Measurements from ENCODE around the gene PKP1. TPM values are rescaled to one million over a fixed set of nuclear protein-coding genes. Genes with fewer than 3 reads are reported as not detected.
A peak's percentile ranks its signal among the peaks of the same experiment; 100 is the strongest.

Gene PKP1
- total RNA-seq, 1 experiment from 2014 or later: not detected

DNA sequence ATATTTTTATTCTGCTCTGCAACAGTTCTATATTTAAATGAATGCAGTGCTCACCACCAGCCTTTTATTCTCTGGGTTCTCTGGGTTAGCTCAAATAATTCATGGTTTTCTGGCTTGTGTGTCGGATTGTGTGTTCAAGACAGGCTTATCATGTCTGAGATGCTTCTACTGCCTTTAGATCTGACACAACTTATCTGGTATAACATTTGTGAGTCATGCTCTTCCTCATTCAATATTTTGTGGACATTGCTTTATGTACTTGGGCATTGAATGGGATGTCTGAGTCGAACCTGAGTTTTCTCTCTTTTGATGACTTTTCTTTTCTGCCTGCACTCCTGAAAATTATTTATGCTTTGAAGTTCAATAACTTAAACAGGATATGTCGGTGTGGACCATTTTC, 17.6 kb upstream of the PKP1 start:
- no peak for DNase-seq (ENCODE audit: low read depth in 1 of 2, low spot score in 2 of 2)
- no peaks in the 10 kb centered on the region for H3K36me3 ChIP-seq
- H3K9me3 ChIP-seq (replicated peaks): no peaks in the 10 kb centered on the region
- H3K4me3 ChIP-seq: no peak overlapping the region
- H3K4me1 ChIP-seq (replicated peaks): peaks cover 28% of the 10 kb centered on the region
- H3K27me3 ChIP-seq (replicated peaks): peaks cover under 1% of the 10 kb centered on the region; the same call in 1 of the 2 replicates
- H3K27ac ChIP-seq: no peak overlapping the region

DNA sequence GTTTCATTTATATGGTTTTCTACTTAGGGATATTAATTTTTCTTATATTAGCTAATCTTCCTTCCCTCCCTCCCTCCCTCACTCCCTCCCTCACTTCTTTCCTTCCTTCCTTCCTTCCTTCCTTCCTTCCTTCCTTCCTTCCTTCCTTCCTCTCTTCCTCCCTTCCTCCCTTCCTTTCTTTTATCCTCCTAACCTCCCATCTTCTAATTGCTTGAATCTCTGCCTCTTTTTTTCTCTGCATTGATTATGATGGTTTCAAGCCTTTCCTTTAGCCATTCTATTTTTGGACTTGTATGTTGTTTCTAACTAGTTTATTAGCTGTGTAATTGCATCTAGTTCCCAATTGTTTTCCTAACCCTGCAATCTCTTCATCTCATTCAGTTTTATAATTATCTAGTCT, 17.0 kb upstream of the PKP1 start:
- no peaks in the 10 kb centered on the region for H3K27me3 ChIP-seq (replicated peaks)
- H3K9me3 ChIP-seq (replicated peaks): no peaks in the 10 kb centered on the region
- no peak overlapping the region for H3K4me3 ChIP-seq
- H3K4me1 ChIP-seq (replicated peaks): peaks cover 28% of the 10 kb centered on the region
- no peak overlapping the region for H3K27ac ChIP-seq
- no peaks in the 10 kb centered on the region for H3K36me3 ChIP-seq
- DNase-seq (ENCODE audit: low read depth in 1 of 2, low spot score in 2 of 2): no peak

DNA sequence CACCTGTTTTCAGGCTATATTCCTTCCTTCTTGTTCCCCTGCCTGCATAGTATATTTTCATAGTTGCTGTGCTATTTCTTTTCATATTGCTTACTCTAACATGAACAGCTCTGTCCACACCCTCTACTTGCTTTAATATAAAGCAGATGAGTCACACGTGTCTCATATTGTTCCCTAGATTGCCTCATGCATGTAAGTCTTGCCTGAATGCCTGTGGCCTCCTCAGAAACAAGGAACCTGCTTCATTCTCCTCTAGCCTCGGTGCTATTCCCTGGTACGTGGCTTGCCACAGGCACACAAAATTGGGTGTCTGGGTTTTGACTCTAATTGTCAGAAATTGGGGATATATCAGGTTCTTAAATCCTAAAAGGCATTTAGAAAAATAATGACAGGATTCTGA, 16.5 kb upstream of the PKP1 start:
- peak; percentile 46 to 52 for DNase-seq (ENCODE audit: low read depth in 1 of 2, low spot score in 2 of 2)
- Histone ChIP-seq H3K4me1 (replicated peaks) (peaks cover 28% of the 10 kb centered on the region), H3K27me3 (replicated peaks) (no peaks in the 10 kb centered on the region), H3K4me3 (no peak overlapping the region), H3K27ac (peak overlapping the region; percentile 46), H3K36me3 (no peaks in the 10 kb centered on the region), H3K9me3 (replicated peaks) (no peaks in the 10 kb centered on the region)

DNA sequence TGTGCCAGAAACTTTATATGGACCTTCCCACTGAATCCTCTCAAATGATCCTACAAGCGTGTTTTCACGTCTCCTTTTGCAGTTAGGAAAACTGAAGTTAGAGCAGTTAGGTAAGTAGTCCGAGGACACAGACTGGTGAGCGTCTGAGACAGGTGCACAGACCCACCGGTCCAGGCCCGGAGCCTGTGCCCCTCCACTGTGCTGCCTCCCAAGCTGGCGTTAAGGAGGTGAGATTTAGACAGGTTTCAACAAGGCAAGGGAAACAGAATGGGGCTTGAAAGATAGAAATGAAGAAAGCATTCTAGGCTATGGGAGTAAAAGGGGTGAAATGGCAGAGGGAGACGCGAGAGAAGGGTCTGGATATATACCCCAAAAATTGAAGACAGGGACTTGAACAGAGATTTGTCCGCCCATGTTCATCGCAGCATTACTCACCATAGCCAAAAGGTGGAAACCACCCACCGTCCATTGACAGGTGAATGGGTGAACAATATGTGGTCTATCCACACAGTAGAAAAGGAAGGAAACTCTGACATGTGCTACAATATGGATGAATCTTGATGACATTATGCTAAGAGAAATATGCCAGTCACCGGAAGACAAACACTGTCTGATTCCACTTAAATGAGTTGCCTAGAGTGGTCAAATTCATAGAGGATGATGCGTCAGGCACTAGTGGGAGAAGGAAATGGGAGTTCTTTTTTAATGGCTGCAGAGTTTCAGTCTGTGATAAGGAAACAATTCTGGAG, 15.7 kb upstream of the PKP1 start:
- Histone ChIP-seq H3K36me3 (no peaks in the 10 kb centered on the region), H3K27me3 (replicated peaks) (no peaks in the 10 kb centered on the region), H3K27ac (peak overlapping the region; percentile 46), H3K4me3 (no peak overlapping the region), H3K4me1 (replicated peaks) (peaks cover 28% of the 10 kb centered on the region), H3K9me3 (replicated peaks) (no peaks in the 10 kb centered on the region)
- DNase-seq (ENCODE audit: low read depth in 1 of 2, low spot score in 2 of 2): peak; percentile 26 to 42

DNA sequence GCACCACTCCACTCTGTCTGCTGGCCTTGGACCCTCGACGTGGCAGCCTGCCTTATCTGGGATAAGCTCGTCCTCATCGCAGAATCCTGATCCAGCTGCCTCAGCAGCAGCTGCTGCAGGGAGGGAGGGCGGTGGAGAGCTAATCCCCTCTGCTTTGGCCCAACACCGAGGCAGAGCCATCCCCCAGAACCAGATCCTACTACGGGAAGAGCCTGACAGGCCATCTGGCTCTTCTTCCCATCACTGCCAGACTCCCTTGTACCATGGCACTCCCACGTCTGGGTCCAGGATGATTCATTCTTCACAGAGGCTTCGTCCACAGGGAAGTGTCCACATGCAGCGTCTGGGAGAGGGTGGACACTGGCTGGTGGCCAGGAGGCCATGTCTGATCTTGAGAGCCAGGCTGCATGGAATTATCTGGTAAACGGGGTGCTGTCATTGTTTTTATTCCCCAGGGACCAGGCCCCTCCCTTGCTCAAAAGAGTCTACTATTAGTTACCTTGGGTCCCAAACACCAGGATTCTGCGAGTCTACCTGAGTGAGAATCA, 14.6 kb upstream of the PKP1 start:
- no peak overlapping the region for H3K4me3 ChIP-seq
- peak; percentile 28 to 68 for DNase-seq (ENCODE audit: low read depth in 1 of 2, low spot score in 2 of 2)
- peaks cover 28% of the 10 kb centered on the region for H3K4me1 ChIP-seq (replicated peaks)
- H3K27ac ChIP-seq: no peak overlapping the region; the same call in 1 of the 2 replicates
- no peaks in the 10 kb centered on the region for H3K9me3 ChIP-seq (replicated peaks)
- no peaks in the 10 kb centered on the region for H3K27me3 ChIP-seq (replicated peaks)
- no peaks in the 10 kb centered on the region for H3K36me3 ChIP-seq

DNA sequence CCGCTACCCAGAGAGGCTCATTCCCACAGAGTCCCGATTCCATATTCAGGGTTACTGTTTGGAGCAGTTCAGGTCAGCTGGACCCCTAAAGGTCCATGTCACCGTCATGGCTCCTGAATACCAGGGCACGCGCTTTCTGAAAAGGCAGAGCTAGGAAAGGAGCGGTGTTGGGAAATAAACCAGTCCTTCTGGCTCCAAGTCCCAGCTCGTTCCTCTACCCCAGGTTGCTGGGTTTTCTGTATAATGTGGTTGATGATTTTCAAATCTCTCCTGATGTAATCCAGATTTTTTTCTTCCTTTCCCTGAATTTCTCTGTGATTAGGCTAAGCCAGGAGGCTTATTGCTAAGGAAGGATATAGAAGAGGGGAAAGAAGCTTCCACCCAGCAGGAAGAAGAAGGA, 14.0 kb upstream of the PKP1 start:
- H3K9me3 ChIP-seq (replicated peaks): no peaks in the 10 kb centered on the region
- DNase-seq (ENCODE audit: low read depth in 1 of 2, low spot score in 2 of 2): no peak
- H3K4me3 ChIP-seq: no peak overlapping the region
- no peaks in the 10 kb centered on the region for H3K36me3 ChIP-seq
- no peak overlapping the region for H3K27ac ChIP-seq
- H3K27me3 ChIP-seq (replicated peaks): no peaks in the 10 kb centered on the region
- H3K4me1 ChIP-seq (replicated peaks): peaks cover 28% of the 10 kb centered on the region

DNA sequence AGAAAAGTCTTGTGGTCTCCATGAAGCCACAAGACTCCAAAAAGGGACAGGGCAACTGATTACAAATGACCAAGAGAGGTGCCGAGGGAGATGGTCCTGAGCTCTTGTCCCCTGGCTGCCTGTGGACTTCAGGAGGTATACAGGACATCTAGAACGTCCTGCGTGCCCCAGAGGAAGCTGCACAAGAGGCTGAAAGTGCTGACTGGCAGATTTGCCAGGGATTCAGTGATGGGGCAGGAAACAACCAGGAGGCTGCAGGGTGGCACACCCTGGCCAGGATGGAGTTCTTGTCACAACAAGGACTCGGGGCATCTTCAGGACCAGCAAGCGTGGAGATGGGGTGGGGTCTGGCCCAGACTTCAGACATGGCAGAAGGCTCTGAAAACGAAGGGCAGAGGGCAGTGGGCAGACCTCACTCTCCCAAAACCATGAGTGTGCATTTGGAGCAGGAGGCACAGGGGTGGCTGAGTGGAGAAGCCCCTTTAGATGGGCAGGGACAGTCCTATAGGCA, 13.4 kb upstream of the PKP1 start:
- H3K4me3 ChIP-seq: no peak overlapping the region
- no peaks in the 10 kb centered on the region for H3K36me3 ChIP-seq
- H3K27me3 ChIP-seq (replicated peaks): no peaks in the 10 kb centered on the region
- H3K27ac ChIP-seq: no peak overlapping the region
- no peak for DNase-seq (ENCODE audit: low read depth in 1 of 2, low spot score in 2 of 2)
- peaks cover 29% of the 10 kb centered on the region for H3K4me1 ChIP-seq (replicated peaks)
- H3K9me3 ChIP-seq (replicated peaks): no peaks in the 10 kb centered on the region

DNA sequence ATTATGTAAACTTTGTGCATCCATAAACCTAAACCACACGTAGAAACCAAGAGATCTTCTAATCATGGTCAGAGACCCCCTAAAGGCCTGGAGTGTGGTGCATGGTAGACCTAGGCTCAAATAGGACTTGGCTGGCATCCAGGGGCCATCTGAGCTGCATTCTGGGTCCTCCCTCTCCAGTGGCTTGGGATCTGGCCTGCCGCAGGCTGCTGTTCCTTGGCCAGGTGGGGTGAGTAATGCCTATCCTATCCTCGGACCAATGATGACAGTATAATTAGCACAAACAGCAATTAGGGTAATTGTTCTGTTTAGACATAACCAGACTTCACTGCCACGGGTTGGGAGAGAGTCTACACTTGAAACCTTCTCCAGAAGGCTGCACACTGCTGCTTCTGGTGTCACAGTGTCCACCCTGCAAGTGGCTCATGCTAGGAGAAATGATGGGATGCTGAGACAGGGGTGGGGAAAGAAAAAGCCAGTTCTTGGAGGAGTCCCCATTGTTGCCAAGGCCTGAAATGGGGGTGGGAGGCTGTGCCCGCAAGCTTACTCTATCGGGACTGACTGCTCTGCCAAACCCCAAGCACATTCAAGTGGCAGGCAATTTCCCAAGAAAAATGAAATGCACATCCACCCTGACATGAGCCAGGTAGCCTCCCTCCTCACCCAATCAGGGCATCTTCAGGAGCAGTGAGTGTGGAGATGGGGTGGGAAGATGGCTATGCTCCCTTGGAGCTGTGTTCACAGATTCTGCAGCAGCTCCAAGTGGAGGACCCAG, 12.5 kb upstream of the PKP1 start:
- H3K4me1 ChIP-seq (replicated peaks): peaks cover 38% of the 10 kb centered on the region
- no peaks in the 10 kb centered on the region for H3K9me3 ChIP-seq (replicated peaks)
- H3K36me3 ChIP-seq: no peaks in the 10 kb centered on the region
- H3K4me3 ChIP-seq: no peak overlapping the region
- peak in 1 of 2 experiments; percentile 31 for DNase-seq (ENCODE audit: low read depth in 1 of 2, low spot score in 2 of 2)
- H3K27ac ChIP-seq: no peak overlapping the region
- H3K27me3 ChIP-seq (replicated peaks): no peaks in the 10 kb centered on the region

DNA sequence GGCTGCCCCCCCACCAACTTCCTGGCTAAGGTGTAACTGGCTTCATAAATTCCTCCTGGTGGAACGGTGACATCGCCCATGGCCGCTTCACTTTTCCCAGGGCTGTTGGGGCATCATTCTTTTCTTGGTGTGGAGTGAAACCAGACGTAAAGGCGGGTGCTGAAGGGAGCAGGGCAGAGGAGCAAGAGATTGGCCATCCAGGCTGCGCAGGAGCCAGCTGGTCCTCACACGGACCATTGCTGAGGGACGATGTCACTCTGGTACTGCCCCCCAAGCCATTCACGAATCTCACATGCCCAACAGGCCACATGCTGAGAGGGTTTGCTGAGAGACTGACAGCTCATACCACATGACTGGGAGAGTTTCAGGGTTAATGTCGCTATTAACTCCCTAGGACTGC, 10.5 kb upstream of the PKP1 start:
- H3K4me1 ChIP-seq (replicated peaks): peaks cover 25% of the 10 kb centered on the region
- no peaks in the 10 kb centered on the region for H3K9me3 ChIP-seq (replicated peaks)
- H3K4me3 ChIP-seq: no peak overlapping the region
- no peak for DNase-seq (ENCODE audit: low read depth in 1 of 2, low spot score in 2 of 2)
- no peak overlapping the region for H3K27ac ChIP-seq
- H3K36me3 ChIP-seq: no peaks in the 10 kb centered on the region
- no peaks in the 10 kb centered on the region for H3K27me3 ChIP-seq (replicated peaks)

DNA sequence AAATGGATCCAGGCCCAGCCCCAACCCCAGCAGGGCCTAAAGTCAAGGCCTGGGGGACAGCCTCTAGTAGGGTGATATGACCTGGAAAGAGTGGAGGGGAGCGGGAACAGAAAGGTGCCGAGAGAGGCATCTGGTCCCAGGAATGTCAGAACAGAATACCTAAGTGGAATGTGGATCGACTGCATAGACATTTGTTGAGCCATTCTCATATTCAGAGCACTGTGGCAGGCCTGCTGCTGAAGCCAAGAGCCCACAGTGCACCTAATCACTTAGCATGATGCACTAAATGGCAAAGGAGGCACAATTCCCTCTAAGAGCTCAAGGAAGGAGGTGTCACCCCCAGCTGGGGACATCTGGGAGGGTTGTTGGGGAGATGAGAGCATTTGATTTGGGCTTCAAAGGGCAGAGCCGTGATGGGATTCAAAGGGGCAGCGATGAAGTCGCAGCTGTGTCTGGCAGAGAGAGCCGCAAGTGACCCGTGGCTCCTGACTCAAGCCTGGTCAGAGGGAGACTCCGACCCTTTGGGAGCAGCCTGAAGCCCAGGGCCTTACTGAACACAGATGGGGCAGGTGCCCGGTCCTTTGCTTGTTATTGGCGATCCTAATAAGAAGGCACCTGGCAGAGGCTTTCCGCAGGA, 8.6 kb upstream of the PKP1 start:
- Histone ChIP-seq H3K27ac (no peak overlapping the region), H3K27me3 (replicated peaks) (no peaks in the 10 kb centered on the region), H3K4me1 (replicated peaks) (peaks cover 18% of the 10 kb centered on the region), H3K4me3 (no peak overlapping the region), H3K9me3 (replicated peaks) (no peaks in the 10 kb centered on the region), H3K36me3 (no peaks in the 10 kb centered on the region)
- DNase-seq (ENCODE audit: low read depth in 1 of 2, low spot score in 2 of 2): no peak

DNA sequence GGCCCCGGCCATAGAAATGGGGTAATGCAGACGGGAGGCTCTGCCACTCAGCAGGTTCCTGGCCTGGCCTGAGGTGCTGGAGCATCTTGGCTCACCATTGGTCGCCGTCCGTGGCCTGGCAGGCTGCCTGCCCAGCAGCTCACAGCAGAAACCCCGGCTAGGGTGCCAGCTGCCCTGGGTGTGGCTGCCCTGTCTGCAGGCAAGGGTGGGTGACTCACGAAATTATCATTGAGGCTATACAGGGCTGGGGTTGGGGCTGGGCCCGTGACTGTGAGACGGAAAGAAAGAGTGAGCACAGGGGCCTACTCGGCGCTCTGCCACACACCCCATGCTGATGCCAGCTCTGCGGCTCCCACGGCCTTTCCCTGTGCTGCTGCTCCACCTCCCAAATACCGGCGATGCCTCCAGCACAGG, 8.0 kb upstream of the PKP1 start:
- Histone ChIP-seq H3K27me3 (replicated peaks) (no peaks in the 10 kb centered on the region; the same call in 1 of the 2 replicates), H3K27ac (0 out of 2 replicates have a peak overlapping the region, but pooled peaks have one; percentile 30), H3K36me3 (no peaks in the 10 kb centered on the region), H3K4me1 (replicated peaks) (peaks cover 18% of the 10 kb centered on the region), H3K9me3 (replicated peaks) (no peaks in the 10 kb centered on the region), H3K4me3 (no peak overlapping the region)
- DNase-seq (ENCODE audit: low read depth in 1 of 2, low spot score in 2 of 2): peak; percentile 53 to 87

DNA sequence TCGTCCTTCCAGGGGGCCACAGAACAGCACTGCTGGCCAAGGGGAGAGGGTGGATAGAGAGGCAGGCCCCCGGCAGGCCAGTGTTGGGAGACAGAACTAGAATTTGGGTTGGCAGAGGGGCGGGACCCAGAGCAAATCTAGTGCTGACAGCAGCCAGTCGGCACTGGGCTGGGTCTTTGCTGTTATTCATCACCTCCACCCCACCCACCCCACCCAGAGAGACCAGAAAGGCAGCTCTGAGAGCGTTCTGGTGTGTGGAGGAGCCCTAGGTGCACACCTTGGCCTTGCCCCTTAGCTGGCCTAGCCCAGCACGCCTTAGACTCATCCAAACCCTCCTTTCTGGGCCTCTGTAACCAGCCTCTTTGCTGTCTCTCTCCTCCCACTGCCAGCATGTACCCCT, 6.4 kb upstream of the PKP1 start:
- Histone ChIP-seq H3K36me3 (no peaks in the 10 kb centered on the region), H3K27ac (no peak overlapping the region), H3K27me3 (replicated peaks) (peaks cover 3% of the 10 kb centered on the region; the same call in 1 of the 2 replicates), H3K9me3 (replicated peaks) (no peaks in the 10 kb centered on the region), H3K4me1 (replicated peaks) (peaks cover 18% of the 10 kb centered on the region), H3K4me3 (no peak overlapping the region)
- no peak for DNase-seq (ENCODE audit: low read depth in 1 of 2, low spot score in 2 of 2)

DNA sequence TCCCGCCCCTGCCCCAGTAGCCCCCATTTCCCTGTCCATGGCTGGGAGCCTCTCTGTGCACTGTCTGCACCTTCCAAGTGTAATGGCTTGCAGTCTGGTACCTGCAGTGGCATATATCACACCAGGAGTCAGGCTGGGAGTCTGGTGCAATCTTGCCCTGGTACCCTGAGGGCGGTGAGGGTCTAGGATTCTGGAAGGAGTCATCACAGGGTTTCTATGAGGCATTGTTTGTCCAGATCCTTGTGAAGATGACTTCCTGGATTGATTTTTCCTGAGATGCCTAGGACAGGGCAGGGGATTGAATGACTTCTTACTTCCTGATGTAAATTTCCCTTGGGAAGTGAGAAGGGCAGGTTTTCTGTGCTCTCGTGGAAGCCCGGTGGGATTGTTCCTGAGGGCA, 5.9 kb upstream of the PKP1 start:
- no peak overlapping the region for H3K27ac ChIP-seq
- no peak overlapping the region for H3K4me3 ChIP-seq
- peaks cover 3% of the 10 kb centered on the region for H3K27me3 ChIP-seq (replicated peaks)
- no peak for DNase-seq (ENCODE audit: low read depth in 1 of 2, low spot score in 2 of 2)
- no peaks in the 10 kb centered on the region for H3K36me3 ChIP-seq
- peaks cover 18% of the 10 kb centered on the region for H3K4me1 ChIP-seq (replicated peaks)
- no peaks in the 10 kb centered on the region for H3K9me3 ChIP-seq (replicated peaks)

Measured in SJSA1 (cell line).